Stomach (tissue), 4 donors: ENCODE measurements around the gene PRKCD.

Source experiments
- EP300 ChIP-seq: sonication (generic); formaldehyde crosslinking; IDR thresholded peaks from one replicate; pipeline ENCODE4 v1.6.1; 2017; ENCODE audit warnings: antibody characterized with exemption
- POLR2A ChIP-seq, 4 donors: fragments of 450-650 bp; IDR thresholded peaks; one replicate each; pipeline ENCODE4 v1.6.1; 2016; ENCODE audit warnings: antibody characterized with exemption in 4 of 4, control low read depth in 2 of 4, mild to moderate bottlenecking in 1 of 4, moderate library complexity in 1 of 4
- TF ChIP-seq, protein P1 (sequence below), 7 experiments: fragments of 450-650 bp in 4 of 7; fragments of 200-600 bp in 3 of 7; sonication (generic) in 3 of 7; IDR thresholded peaks; one replicate each; pipeline ENCODE4 v1.5.1; 2016 to 2019; ENCODE audit warnings: antibody characterized with exemption in 7 of 7, control low read depth in 2 of 7, mild to moderate bottlenecking in 1 of 7

DNA sequence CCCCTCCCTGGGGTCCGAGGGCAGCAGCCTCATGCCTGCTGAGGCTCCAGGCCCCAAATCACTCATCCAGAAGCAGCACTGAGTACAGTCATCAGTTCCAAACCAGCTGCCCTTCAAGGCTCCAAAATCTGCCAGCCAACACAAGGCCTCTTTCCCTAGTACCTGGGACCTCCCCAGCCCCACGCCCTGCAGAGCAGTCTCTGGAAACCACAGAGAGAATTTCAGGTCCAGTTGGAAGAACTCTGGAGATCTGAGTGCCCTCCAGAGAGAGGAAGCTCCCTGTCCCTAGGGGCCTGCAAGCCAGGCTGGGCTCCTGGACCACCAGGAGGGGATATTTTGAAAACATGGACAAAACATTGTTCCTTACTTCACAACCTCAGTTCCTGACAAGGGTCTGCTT lies 68.6 kb downstream of the PRKCD start:
- TF ChIP-seq, protein P1, sequence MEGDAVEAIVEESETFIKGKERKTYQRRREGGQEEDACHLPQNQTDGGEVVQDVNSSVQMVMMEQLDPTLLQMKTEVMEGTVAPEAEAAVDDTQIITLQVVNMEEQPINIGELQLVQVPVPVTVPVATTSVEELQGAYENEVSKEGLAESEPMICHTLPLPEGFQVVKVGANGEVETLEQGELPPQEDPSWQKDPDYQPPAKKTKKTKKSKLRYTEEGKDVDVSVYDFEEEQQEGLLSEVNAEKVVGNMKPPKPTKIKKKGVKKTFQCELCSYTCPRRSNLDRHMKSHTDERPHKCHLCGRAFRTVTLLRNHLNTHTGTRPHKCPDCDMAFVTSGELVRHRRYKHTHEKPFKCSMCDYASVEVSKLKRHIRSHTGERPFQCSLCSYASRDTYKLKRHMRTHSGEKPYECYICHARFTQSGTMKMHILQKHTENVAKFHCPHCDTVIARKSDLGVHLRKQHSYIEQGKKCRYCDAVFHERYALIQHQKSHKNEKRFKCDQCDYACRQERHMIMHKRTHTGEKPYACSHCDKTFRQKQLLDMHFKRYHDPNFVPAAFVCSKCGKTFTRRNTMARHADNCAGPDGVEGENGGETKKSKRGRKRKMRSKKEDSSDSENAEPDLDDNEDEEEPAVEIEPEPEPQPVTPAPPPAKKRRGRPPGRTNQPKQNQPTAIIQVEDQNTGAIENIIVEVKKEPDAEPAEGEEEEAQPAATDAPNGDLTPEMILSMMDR (IDR thresholded peaks at IDR 0.05) = no peak
- TF ChIP-seq POLR2A (IDR thresholded peaks at IDR 0.05) (no peak), EP300 (no peak)
